MCF 10A (cell line): Measurements from ENCODE around the gene ARHGEF28. TPM values are rescaled to one million over a fixed set of nuclear protein-coding genes. Genes with fewer than 3 reads are reported as not detected.

ENCODE experiments used
- BruUV-seq: library from RNA; stranded (reverse); fragments of 400-500 nt; replicated peaks from 2 replicates; lab custom pipeline; 2021; lab: Mats Ljungman, UMichigan
- CTCF ChIA-PET: fragments of 300-600 bp; sonication (Branson Sonifier 250); formaldehyde crosslinking; extraction: SDS; loops from one replicate; lab custom pipeline; 2021; ENCODE audit warnings: antibody characterized with exemption, inconsistent platforms; lab: Yijun Ruan, JAX
- POLR2A ChIA-PET: fragments of 300-600, 350-650 bp; sonication (Branson Sonifier 250); formaldehyde crosslinking; extraction: SDS; loops from one replicate; lab custom pipeline; 2020; ENCODE audit warnings: antibody characterized with exemption, inconsistent platforms; lab: Yijun Ruan, JAX
- DNase-seq: peaks from one replicate; pipeline ENCODE4 v3.0.0-alpha.2; 2018; ENCODE audit not compliant: unreplicated experiment
- H3K27ac Mint-ChIP-seq: one replicate; pipeline ENCODE4 v1.8.0; 2022; ENCODE audit warnings: mild to moderate bottlenecking, low read depth, mixed read lengths; ENCODE audit not compliant: unreplicated experiment
- H3K27me3 Mint-ChIP-seq: one replicate; pipeline ENCODE4 v1.8.0; 2022; ENCODE audit warnings: mixed read lengths; ENCODE audit not compliant: insufficient read depth, unreplicated experiment
- H3K36me3 Mint-ChIP-seq: one replicate; pipeline ENCODE4 v1.8.0; 2022; ENCODE audit warnings: mild to moderate bottlenecking, moderate library complexity, mixed read lengths; ENCODE audit not compliant: insufficient read depth, unreplicated experiment
- H3K4me1 Mint-ChIP-seq: one replicate; pipeline ENCODE4 v1.8.0; 2022; ENCODE audit warnings: mixed read lengths; ENCODE audit not compliant: insufficient read depth, unreplicated experiment
- H3K4me3 Mint-ChIP-seq: one replicate; pipeline ENCODE4 v1.8.0; 2022; ENCODE audit warnings: mild to moderate bottlenecking, moderate library complexity, mixed read lengths; ENCODE audit not compliant: unreplicated experiment
- H3K9me3 Mint-ChIP-seq: one replicate; pipeline ENCODE4 v1.8.0; 2022; ENCODE audit warnings: mixed read lengths; ENCODE audit not compliant: unreplicated experiment
- intact Hi-C: fragments of 100-400 bp; cut with micrococcal nuclease; formaldehyde crosslinking; loops from 2 replicates; pipeline ENCODE4 v1.14.1; 2022
- total RNA-seq: library from RNA; stranded (reverse); gene quantifications from 2 replicates; pipeline ENCODE4 v1.2.3, GENCODE V29; 2022
- TF ChIP-seq, protein P1 (sequence below): fragments of 200-600 bp; IDR thresholded peaks from one replicate; pipeline ENCODE4 v1.8.0; 2022; ENCODE audit warnings: antibody characterized with exemption, mild to moderate bottlenecking; ENCODE audit not compliant: unreplicated experiment

ARHGEF28 gene
- total RNA-seq, 1 experiment from 2014 or later = 34.8 TPM

DNA sequence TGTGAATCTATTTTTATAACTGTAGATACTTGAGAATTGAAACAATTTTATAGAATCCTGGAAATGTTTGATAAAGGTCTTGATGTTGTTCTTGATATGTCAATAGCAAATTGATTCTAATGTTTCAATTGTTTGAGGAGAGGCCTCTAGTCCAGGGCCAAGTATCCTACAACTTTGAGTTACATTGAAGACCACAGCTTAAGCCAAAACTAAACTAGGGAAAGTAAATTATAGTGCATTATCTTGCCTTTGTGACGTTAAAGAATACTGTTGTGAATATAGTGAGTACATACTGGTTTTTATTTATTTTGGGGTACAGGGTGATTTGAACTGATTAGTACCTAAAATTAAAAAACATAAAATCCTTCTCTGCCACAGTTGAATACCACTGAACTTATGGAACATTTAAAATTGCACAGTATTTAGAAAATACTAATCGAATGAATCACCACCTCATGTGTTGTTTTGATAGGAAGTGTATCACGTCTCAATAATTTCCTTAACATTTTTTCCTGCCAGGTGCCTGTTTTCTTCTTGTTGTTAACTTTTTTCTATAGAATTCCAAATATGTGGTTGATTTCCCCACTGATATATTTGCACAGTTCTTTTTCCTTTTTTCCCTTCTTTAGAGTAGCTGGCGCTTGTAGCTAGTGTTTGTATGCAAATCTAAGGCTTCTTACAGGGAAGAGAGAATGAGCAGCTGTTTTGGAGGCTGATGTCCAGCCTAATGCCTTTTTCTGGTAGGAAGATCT is 12.5 kb downstream of the ARHGEF28 start:
- H3K27ac Mint-ChIP-seq = peak overlapping the region; percentile 87
- DNase-seq = peak; percentile 52
- peak overlapping the region; percentile 33 for H3K4me3 Mint-ChIP-seq
- ChIA-PET CTCF (interaction anchor here (0.6 to 1.1 kb wide), 3 partner anchors 13 to 155 kb away, joined by 3 to 4 read pairs (median 4); no protein-coding TSS in a partner anchor), POLR2A (interaction anchor here (0.6 to 9.7 kb wide), 11 partner anchors 9 to 177 kb away, joined by 3 to 87 read pairs (median 4); partner anchors contain the start of gene ARHGEF28)
- H3K4me1 Mint-ChIP-seq = peaks cover 45% of the 10 kb centered on the region
- no peaks in the 10 kb centered on the region for H3K27me3 Mint-ChIP-seq
- TF ChIP-seq, protein P1, sequence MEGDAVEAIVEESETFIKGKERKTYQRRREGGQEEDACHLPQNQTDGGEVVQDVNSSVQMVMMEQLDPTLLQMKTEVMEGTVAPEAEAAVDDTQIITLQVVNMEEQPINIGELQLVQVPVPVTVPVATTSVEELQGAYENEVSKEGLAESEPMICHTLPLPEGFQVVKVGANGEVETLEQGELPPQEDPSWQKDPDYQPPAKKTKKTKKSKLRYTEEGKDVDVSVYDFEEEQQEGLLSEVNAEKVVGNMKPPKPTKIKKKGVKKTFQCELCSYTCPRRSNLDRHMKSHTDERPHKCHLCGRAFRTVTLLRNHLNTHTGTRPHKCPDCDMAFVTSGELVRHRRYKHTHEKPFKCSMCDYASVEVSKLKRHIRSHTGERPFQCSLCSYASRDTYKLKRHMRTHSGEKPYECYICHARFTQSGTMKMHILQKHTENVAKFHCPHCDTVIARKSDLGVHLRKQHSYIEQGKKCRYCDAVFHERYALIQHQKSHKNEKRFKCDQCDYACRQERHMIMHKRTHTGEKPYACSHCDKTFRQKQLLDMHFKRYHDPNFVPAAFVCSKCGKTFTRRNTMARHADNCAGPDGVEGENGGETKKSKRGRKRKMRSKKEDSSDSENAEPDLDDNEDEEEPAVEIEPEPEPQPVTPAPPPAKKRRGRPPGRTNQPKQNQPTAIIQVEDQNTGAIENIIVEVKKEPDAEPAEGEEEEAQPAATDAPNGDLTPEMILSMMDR = no peak
- intact Hi-C loops = no loop called here
- BruUV-seq = TSS peak; percentile 62
- no peaks in the 10 kb centered on the region for H3K9me3 Mint-ChIP-seq
- no peaks in the 10 kb centered on the region for H3K36me3 Mint-ChIP-seq

DNA sequence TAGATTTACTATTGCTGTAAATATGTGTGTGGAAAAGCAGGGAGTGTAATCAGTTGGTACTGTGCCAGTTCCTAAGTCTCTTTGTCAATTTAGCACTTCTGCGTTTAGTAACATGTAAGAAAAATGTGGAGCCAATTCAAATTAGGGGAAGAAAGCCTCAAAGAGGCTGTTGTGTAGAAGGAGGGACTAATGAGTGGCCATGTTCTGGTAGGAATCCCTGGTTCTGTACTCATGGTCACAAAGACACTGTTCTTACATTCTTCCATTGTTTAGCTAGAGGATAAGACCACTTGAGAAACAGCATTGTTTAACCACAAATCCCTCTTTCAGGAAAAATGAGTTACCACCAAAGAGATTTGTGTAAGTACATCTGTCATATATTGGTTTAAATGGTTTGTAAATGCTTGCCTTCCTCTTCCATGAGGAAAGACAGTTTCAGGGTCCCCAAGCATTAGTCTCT is 14.9 kb downstream of the ARHGEF28 start:
- Mint-ChIP-seq H3K4me1 (peaks cover 49% of the 10 kb centered on the region), H3K4me3 (no peak overlapping the region), H3K27me3 (no peaks in the 10 kb centered on the region), H3K9me3 (no peaks in the 10 kb centered on the region), H3K27ac (peak overlapping the region; percentile 87), H3K36me3 (no peaks in the 10 kb centered on the region)
- intact Hi-C loops = no loop called here
- BruUV-seq = no TSS peak
- ChIA-PET POLR2A (interaction anchor here (1.1 to 9.7 kb wide), 5 partner anchors 9 to 67 kb away, joined by 3 to 87 read pairs (median 18); partner anchors contain the start of gene ARHGEF28), CTCF (interaction anchor here (0.7 to 2.5 kb wide), 4 partner anchors 49 to 54 kb away, joined by 3 to 10 read pairs (median 3); no protein-coding TSS in a partner anchor)
- DNase-seq = peak; percentile 31
- TF ChIP-seq, protein P1 = no peak

DNA sequence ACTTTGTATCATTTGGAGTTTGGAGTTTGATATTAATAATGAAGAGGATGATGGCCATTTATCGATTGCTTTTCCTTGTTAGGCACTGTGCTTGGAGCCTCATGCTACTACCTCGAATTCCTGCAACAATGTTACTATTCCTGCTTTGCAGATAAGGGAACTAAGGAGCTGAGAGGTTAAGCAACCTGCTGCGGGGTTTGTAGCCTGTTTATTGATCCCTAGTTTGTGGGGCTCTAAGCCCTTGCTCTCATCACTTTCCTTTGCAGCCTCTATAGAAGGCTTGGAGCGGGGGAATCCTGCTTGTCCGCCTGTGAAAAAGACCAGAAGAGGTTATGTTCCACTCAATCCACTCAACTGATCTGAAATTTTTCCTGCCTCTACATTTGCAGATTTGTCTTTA is 15.8 kb downstream of the ARHGEF28 start:
- DNase-seq = no peak
- POLR2A ChIA-PET = interaction anchor here (1.0 to 9.7 kb wide), 5 partner anchors 9 to 31 kb away, joined by 3 to 87 read pairs (median 13); partner anchors contain the start of gene ARHGEF28
- TF ChIP-seq, protein P1 = no peak
- H3K4me3 Mint-ChIP-seq = no peak overlapping the region
- intact Hi-C loops = no loop called here
- CTCF ChIA-PET = interaction anchor here (1.5 kb wide), 1 partner anchor 13 kb away, joined by 5 read pairs; no protein-coding TSS in a partner anchor
- no TSS peak for BruUV-seq
- H3K27ac Mint-ChIP-seq = peak overlapping the region; percentile 87
- no peaks in the 10 kb centered on the region for H3K27me3 Mint-ChIP-seq
- no peaks in the 10 kb centered on the region for H3K9me3 Mint-ChIP-seq
- H3K36me3 Mint-ChIP-seq = no peaks in the 10 kb centered on the region
- peaks cover 57% of the 10 kb centered on the region for H3K4me1 Mint-ChIP-seq

DNA sequence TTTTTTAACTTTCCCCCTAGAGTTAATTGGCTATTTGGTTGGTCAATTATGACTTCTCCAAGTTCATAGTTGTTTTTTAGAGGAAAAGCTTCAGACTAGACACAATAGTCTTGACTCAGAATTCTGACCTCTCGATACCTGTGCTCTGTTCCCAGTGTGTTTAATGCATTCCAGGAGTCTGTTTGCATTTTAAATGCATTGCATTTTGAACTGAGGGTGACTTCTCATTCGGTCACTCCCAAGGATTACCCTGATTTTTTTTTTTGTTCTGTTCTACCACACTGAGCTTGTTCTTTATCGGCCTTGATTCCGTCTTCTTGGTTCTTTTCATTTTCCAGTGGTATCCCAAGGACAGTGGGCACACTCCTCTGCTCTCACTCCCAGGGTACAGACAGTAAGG is 16.3 kb downstream of the ARHGEF28 start:
- no peaks in the 10 kb centered on the region for H3K27me3 Mint-ChIP-seq
- DNase-seq = no peak
- no TSS peak for BruUV-seq
- ChIA-PET CTCF (interaction anchor here (1.4 to 1.5 kb wide), 2 partner anchors 13 to 52 kb away, joined by 3 to 5 read pairs; no protein-coding TSS in a partner anchor), POLR2A (interaction anchor here (1.0 to 9.7 kb wide), 5 partner anchors 9 to 30 kb away, joined by 3 to 87 read pairs (median 13); partner anchors contain the start of gene ARHGEF28)
- no peaks in the 10 kb centered on the region for H3K36me3 Mint-ChIP-seq
- H3K9me3 Mint-ChIP-seq = no peaks in the 10 kb centered on the region
- intact Hi-C loops = no loop called here
- H3K4me3 Mint-ChIP-seq = no peak overlapping the region
- TF ChIP-seq, protein P1 = no peak
- H3K4me1 Mint-ChIP-seq = peaks cover 53% of the 10 kb centered on the region
- H3K27ac Mint-ChIP-seq = peak overlapping the region; percentile 87
